Body of pancreas (tissue), 4 donors: ENCODE measurements around the gene CLCNKB.

Experiments used
- CTCF ChIP-seq, 7 experiments: fragments of 450-650 bp in 4 of 7; fragments of 200-600 bp in 3 of 7; sonication (generic) in 3 of 7; IDR thresholded peaks; one replicate each; pipeline ENCODE4 v1.5.1; 2016 to 2019; ENCODE audit warnings: antibody characterized with exemption in 7 of 7
- POLR2A ChIP-seq, 3 donors: fragments of 450-650 bp; IDR thresholded peaks; one replicate each; pipeline ENCODE4 v1.6.1; 2016; ENCODE audit warnings: antibody characterized with exemption in 3 of 3, mild to moderate bottlenecking in 2 of 3

GRCh38 chr1:16038620-16038912 lies 5.0 kb upstream of the CLCNKB start:
- no peak for TF ChIP-seq POLR2A (IDR thresholded peaks at IDR 0.05)
- no peak for TF ChIP-seq CTCF (IDR thresholded peaks at IDR 0.05)
